ENCODE results near the gene RANBP1.
A peak's percentile ranks its signal among the peaks of the same experiment; 100 is the strongest.

The RANBP1 gene

GRCh38 chr22:20116951-20117632 is 1.2 kb downstream of the RANBP1 start, which contains the start of gene TRMT2A:
TSS of gene TRMT2A (minus strand) at chr22:20117226. CDS start at chr22:20116906, 320 bp downstream.
- Histone ChIP-seq H3K4me3 (ENCODE audit: low read depth, low read length) (peak within 1 kb of the TSS; percentile 98), H3K27ac (ENCODE audit: low read depth, low read length) (peak within 1 kb of the TSS; percentile 61), H3K4me1 (ENCODE audit: control insufficient read depth, insufficient read depth, low read length, unreplicated experiment) (peaks cover 15% of the 10 kb centered on the region), H2AFZ (ENCODE audit: low read length, unreplicated experiment) (peak within 1 kb of the TSS; percentile 51), H3K79me2 (ENCODE audit: control insufficient read depth, insufficient read depth, low read length, unreplicated experiment) (peaks cover 60% of the 10 kb centered on the region), H3K36me3 (ENCODE audit: insufficient read depth, low read length) (peaks cover 4% of the 10 kb centered on the region; the same call in 1 of the 2 replicates), H3K27me3 (ENCODE audit: insufficient read depth, low read length) (no peaks in the 10 kb centered on the region)

DNA sequence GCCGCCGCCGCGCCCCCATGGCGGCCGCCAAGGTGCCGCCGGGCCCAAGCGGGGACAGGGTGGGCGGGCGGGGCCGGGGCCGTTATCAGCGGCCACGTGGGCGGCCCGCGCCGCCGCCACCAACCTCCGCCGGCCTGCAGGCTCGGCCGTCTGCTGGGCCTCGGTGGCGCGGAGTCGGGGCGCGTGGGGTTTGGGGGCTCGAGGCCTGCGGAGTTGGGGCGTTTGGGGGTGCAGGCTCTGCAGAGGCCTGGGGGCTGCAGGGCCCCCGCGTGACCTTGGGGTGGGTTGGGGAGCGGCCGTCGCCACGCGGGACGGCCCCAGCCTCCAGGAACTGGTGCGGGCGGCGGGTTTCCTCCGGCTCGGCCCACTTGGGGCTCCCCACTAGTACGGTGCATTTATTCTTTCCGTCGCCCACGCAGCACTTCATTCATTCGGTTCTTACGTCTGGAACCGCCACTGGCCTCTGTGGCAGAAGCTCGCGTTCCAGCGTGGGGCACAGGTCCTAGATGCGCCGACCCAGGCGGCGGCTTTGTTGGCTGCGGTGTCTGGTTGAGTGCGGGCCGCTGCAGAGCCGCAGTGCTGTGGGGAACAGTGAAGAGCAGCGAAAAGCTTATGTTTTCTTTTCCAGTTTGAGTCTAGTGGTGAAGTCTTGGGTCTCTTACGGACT is 1.9 kb downstream of the RANBP1 start:
- Histone ChIP-seq H2AFZ (ENCODE audit: low read length, unreplicated experiment) (no peak overlapping the region), H3K27me3 (ENCODE audit: insufficient read depth, low read length) (no peaks in the 10 kb centered on the region), H3K27ac (ENCODE audit: low read depth, low read length) (peak overlapping the region; percentile 36; the same call in 1 of the 2 replicates), H3K4me1 (ENCODE audit: control insufficient read depth, insufficient read depth, low read length, unreplicated experiment) (peaks cover 15% of the 10 kb centered on the region), H3K4me3 (ENCODE audit: low read depth, low read length) (peak overlapping the region; percentile 98), H3K36me3 (ENCODE audit: insufficient read depth, low read length) (peaks cover 4% of the 10 kb centered on the region; the same call in 1 of the 2 replicates), H3K79me2 (ENCODE audit: control insufficient read depth, insufficient read depth, low read length, unreplicated experiment) (peaks cover 63% of the 10 kb centered on the region)

DNA sequence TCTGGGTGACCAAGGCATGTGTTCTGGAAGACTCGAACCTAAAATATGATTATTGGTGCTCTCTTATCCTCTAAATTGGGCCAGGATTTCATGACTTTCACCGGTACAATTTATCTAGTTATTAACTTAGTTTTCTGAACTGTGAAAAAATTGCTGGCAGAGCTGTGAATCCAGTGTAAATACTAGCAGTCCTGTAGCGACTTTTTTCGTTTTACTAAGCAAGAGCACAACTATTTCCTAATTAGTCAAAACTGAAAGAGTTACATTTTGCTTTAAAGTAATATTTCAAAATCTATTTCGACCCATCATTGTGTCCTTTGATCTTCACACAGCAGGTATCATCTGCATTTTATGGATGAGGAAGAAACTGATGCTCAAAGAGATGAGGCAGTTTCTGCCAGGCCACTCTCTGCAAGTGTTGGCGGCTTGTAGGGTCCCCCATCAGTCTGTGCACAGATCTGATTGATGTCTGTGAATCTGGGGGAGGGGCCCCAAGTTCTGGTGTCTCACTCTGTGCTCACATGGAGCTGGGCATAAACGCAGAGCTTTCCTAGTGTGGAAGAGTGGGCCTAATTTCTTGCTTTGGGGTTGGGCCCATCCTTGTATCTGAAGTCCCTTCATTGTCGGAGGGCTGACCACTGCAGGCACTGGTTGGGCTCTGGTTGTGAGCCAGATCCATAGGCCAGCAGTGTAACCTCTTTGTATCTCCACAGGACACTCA is 2.6 kb downstream of the RANBP1 start:
- H3K79me2 ChIP-seq (ENCODE audit: control insufficient read depth, insufficient read depth, low read length, unreplicated experiment): peaks cover 63% of the 10 kb centered on the region
- H3K4me1 ChIP-seq (ENCODE audit: control insufficient read depth, insufficient read depth, low read length, unreplicated experiment): peaks cover 15% of the 10 kb centered on the region
- H3K4me3 ChIP-seq (ENCODE audit: low read depth, low read length): peak overlapping the region; percentile 98
- peaks cover 4% of the 10 kb centered on the region; the same call in 1 of the 2 replicates for H3K36me3 ChIP-seq (ENCODE audit: insufficient read depth, low read length)
- peak overlapping the region; percentile 36 for H3K27ac ChIP-seq (ENCODE audit: low read depth, low read length)
- no peaks in the 10 kb centered on the region for H3K27me3 ChIP-seq (ENCODE audit: insufficient read depth, low read length)
- no peak overlapping the region for H2AFZ ChIP-seq (ENCODE audit: low read length, unreplicated experiment)

- Histone ChIP-seq H3K27ac (ENCODE audit: low read depth, low read length) (no peak overlapping the region), H3K79me2 (ENCODE audit: control insufficient read depth, insufficient read depth, low read length, unreplicated experiment) (peaks cover 47% of the 10 kb centered on the region), H3K4me1 (ENCODE audit: control insufficient read depth, insufficient read depth, low read length, unreplicated experiment) (peaks cover 9% of the 10 kb centered on the region), H3K36me3 (ENCODE audit: insufficient read depth, low read length) (peaks cover 4% of the 10 kb centered on the region; the same call in 1 of the 2 replicates), H3K4me3 (ENCODE audit: low read depth, low read length) (no peak overlapping the region), H3K27me3 (ENCODE audit: insufficient read depth, low read length) (no peaks in the 10 kb centered on the region), H2AFZ (ENCODE audit: low read length, unreplicated experiment) (no peak overlapping the region)
Observed at GRCh38 chr22:20121856-20122415, 6.0 kb downstream of the RANBP1 start.

DNA sequence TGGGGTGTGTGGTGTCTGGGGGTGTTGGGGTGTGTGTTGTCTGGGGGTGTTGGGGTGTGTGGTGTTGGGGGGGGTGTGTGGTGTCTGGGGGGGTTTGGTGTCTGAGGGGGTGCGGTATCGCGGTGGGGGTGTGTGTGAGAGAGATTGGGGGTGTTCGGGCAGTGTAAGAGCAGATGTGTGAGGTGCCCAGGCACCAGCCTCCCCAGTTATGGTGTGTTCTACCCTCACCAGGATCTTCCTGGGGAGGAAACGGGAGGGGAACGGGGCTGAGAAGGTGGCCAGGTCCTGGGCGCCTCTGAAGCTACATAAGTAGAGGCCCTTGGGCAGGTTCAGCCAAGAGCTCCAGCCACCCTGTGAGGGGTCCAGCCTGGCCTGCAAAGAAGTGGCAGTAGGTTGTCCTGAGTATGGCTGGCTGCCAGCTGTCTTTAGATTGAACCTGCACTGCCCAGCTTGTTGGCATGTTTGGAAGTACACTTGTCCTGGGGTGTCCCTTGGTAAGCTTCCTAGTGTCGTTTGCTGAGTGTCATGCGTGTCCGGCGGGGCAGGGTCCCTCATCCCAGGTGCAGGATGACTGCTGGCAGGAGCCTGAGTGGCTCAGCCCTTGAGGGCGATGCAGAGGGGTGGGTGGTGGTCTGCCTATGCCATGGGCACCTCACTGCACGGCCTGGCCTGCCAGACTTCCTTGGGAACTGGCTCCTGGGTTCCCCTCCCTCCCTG is 7.6 kb downstream of the RANBP1 start:
- no peaks in the 10 kb centered on the region for H3K27me3 ChIP-seq (ENCODE audit: insufficient read depth, low read length)
- no peak overlapping the region for H3K4me3 ChIP-seq (ENCODE audit: low read depth, low read length)
- H3K79me2 ChIP-seq (ENCODE audit: control insufficient read depth, insufficient read depth, low read length, unreplicated experiment): peaks cover 37% of the 10 kb centered on the region
- no peak overlapping the region for H2AFZ ChIP-seq (ENCODE audit: low read length, unreplicated experiment)
- peaks cover 4% of the 10 kb centered on the region; the same call in 1 of the 2 replicates for H3K36me3 ChIP-seq (ENCODE audit: insufficient read depth, low read length)
- H3K27ac ChIP-seq (ENCODE audit: low read depth, low read length): no peak overlapping the region
- H3K4me1 ChIP-seq (ENCODE audit: control insufficient read depth, insufficient read depth, low read length, unreplicated experiment): peaks cover 9% of the 10 kb centered on the region

DNA sequence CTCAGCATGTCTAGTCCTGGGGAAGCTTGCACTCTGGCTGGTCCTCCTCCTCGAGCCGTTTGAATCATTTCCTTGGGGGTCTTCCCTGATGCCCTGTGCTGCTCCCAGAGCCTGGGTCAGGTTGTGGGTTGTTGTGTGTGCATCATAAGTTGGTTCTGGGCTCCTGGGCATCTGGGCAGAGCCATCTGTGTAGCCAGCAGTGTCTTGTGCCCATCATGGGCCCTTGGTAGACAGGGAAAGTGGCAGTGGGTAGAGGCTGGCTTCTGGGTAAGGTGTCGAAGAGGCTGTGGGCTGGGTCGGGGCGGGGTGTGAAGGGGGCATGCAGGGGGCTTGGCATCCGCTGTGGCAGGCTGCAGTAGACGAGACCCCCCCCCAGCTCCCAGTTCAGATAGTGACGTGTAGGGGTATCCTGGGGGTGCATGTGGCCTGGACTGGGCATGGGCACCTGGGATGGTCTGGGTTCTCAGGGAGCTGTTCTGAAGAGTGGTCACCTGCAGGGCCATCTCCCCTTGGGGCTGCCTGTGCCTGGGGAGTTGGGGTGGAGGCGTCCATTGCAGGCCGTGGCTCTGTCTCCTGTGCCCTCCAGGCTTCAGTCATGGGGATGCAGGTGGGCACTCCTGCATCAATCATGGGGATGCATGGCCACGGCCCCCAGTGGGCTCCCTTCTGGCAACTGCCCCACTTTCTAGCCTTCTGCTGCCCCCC is 8.3 kb downstream of the RANBP1 start:
- no peak overlapping the region for H3K27ac ChIP-seq (ENCODE audit: low read depth, low read length)
- peaks cover 30% of the 10 kb centered on the region for H3K79me2 ChIP-seq (ENCODE audit: control insufficient read depth, insufficient read depth, low read length, unreplicated experiment)
- no peak overlapping the region for H3K4me3 ChIP-seq (ENCODE audit: low read depth, low read length)
- no peaks in the 10 kb centered on the region for H3K27me3 ChIP-seq (ENCODE audit: insufficient read depth, low read length)
- H2AFZ ChIP-seq (ENCODE audit: low read length, unreplicated experiment): no peak overlapping the region
- H3K4me1 ChIP-seq (ENCODE audit: control insufficient read depth, insufficient read depth, low read length, unreplicated experiment): peaks cover 2% of the 10 kb centered on the region
- H3K36me3 ChIP-seq (ENCODE audit: insufficient read depth, low read length): peaks cover 4% of the 10 kb centered on the region; the same call in 1 of the 2 replicates

- H2AFZ ChIP-seq (ENCODE audit: low read length, unreplicated experiment): no peak overlapping the region
- H3K36me3 ChIP-seq (ENCODE audit: insufficient read depth, low read length): no peaks in the 10 kb centered on the region
- no peak overlapping the region for H3K4me3 ChIP-seq (ENCODE audit: low read depth, low read length)
- no peak overlapping the region for H3K27ac ChIP-seq (ENCODE audit: low read depth, low read length)
- H3K4me1 ChIP-seq (ENCODE audit: control insufficient read depth, insufficient read depth, low read length, unreplicated experiment): no peaks in the 10 kb centered on the region
- peaks cover 18% of the 10 kb centered on the region for H3K79me2 ChIP-seq (ENCODE audit: control insufficient read depth, insufficient read depth, low read length, unreplicated experiment)
- no peaks in the 10 kb centered on the region for H3K27me3 ChIP-seq (ENCODE audit: insufficient read depth, low read length)
Observed at GRCh38 chr22:20125201-20126174, 9.6 kb downstream of the RANBP1 start.

GRCh38 chr22:20126284-20127029 is 10.6 kb downstream of the RANBP1 start:
- Histone ChIP-seq H2AFZ (ENCODE audit: low read length, unreplicated experiment) (no peak overlapping the region), H3K4me3 (ENCODE audit: low read depth, low read length) (no peak overlapping the region), H3K79me2 (ENCODE audit: control insufficient read depth, insufficient read depth, low read length, unreplicated experiment) (peaks cover 10% of the 10 kb centered on the region), H3K36me3 (ENCODE audit: insufficient read depth, low read length) (no peaks in the 10 kb centered on the region), H3K4me1 (ENCODE audit: control insufficient read depth, insufficient read depth, low read length, unreplicated experiment) (no peaks in the 10 kb centered on the region), H3K27ac (ENCODE audit: low read depth, low read length) (no peak overlapping the region), H3K27me3 (ENCODE audit: insufficient read depth, low read length) (no peaks in the 10 kb centered on the region)
